GM12878 (cell line): ENCODE data around the gene CCL7.

Experiments
- BRCA1 ChIP-seq: IDR thresholded peaks from 2 replicates; pipeline ENCODE4 v1.6.1; 2011; ENCODE audit warnings: low read depth, low read length, improper control_type of control experiment
- CBFB ChIP-seq: IDR thresholded peaks from 2 replicates; pipeline ENCODE4 v1.6.1; 2016; ENCODE audit warnings: antibody characterized with exemption, low read depth
- CBX3 ChIP-seq: fragments of 200-600 bp; sonication (generic); IDR thresholded peaks from 2 replicates; pipeline ENCODE4 v1.6.1; 2016; ENCODE audit warnings: low read depth, borderline replicate concordance
- EP300 ChIP-seq, 2 experiments: fragments of 150-350 bp in 1 of 2; IDR thresholded peaks; 2 replicates each; pipeline ENCODE4 v1.6.1; 2011 to 2012; ENCODE audit warnings: low read depth in 2 of 2, low read length in 2 of 2, borderline replicate concordance in 1 of 2, improper control_type of control experiment in 1 of 2, inconsistent platforms in 1 of 2; ENCODE audit not compliant: control insufficient read depth in 1 of 2
- POLR2AphosphoS5 ChIP-seq: IDR thresholded peaks from 2 replicates; pipeline ENCODE4 v1.6.1; 2011; ENCODE audit warnings: mild to moderate bottlenecking, low read length, inconsistent platforms
- RAD21 ChIP-seq: IDR thresholded peaks from 2 replicates; pipeline ENCODE4 v1.6.1; 2011; ENCODE audit warnings: mild to moderate bottlenecking, low read depth, low read length, moderate library complexity; ENCODE audit not compliant: insufficient read depth
- TARDBP ChIP-seq: IDR thresholded peaks from 2 replicates; pipeline ENCODE4 v1.6.1; 2016; ENCODE audit warnings: borderline replicate concordance
- TF ChIP-seq, protein P1 (sequence below), 3 experiments: IDR thresholded peaks in 2 of 3; conservative IDR thresholded peaks in 1 of 3; 2 replicates each; pipeline ENCODE4 v1.5.1; 2011; ENCODE audit warnings: low read depth in 3 of 3, low read length in 3 of 3, mild to moderate bottlenecking in 3 of 3, control low read depth in 2 of 3, moderate library complexity in 2 of 3, inconsistent platforms in 1 of 3, mixed read lengths in 1 of 3; ENCODE audit not compliant: control insufficient read depth in 2 of 3, insufficient read depth in 1 of 3; ENCODE audit errors: extremely low read depth in 1 of 3
- TF ChIP-seq, protein P2 (sequence below): fragments of 450-650 bp; IDR thresholded peaks from 2 replicates; pipeline ENCODE4 v1.6.1; 2018; ENCODE audit warnings: mild to moderate bottlenecking, low read depth, moderate library complexity; ENCODE audit not compliant: partially characterized antibody

DNA sequence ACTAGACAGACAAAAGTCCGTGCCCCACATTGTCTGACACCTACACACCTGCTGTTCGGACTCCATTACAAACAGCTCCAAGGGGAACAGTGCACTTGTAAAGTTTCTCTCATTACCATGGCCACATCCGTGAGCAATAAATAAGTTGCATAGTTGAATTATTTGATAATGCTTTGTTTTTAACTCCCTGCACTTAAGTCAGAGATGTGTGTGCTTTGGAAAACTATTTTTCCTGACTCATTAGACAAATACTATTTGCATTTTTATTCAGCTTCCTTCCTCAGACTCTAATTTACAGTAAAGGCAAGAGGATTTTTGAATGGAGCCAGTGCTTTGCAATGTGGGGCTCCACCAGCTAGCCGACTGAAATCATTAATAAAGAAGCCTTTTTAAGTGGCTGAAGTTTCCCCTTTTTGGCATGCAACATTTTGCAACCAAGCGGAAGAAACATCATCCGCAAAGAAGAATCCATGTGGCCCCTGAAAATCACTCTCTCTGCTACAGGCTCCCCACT, 21.5 kb upstream of the CCL7 start:
- TF ChIP-seq CBX3 = no peak
- TF ChIP-seq RAD21 = no peak
- TF ChIP-seq EP300 (IDR thresholded peaks at IDR 0.05; ENCODE audit: borderline replicate concordance in 1 of 2, control insufficient read depth in 1 of 2, low read depth in 2 of 2, low read length in 2 of 2) = no peak
- TF ChIP-seq BRCA1 = no peak
- no peak for TF ChIP-seq TARDBP
- TF ChIP-seq CBFB = no peak
- TF ChIP-seq, protein P1, sequence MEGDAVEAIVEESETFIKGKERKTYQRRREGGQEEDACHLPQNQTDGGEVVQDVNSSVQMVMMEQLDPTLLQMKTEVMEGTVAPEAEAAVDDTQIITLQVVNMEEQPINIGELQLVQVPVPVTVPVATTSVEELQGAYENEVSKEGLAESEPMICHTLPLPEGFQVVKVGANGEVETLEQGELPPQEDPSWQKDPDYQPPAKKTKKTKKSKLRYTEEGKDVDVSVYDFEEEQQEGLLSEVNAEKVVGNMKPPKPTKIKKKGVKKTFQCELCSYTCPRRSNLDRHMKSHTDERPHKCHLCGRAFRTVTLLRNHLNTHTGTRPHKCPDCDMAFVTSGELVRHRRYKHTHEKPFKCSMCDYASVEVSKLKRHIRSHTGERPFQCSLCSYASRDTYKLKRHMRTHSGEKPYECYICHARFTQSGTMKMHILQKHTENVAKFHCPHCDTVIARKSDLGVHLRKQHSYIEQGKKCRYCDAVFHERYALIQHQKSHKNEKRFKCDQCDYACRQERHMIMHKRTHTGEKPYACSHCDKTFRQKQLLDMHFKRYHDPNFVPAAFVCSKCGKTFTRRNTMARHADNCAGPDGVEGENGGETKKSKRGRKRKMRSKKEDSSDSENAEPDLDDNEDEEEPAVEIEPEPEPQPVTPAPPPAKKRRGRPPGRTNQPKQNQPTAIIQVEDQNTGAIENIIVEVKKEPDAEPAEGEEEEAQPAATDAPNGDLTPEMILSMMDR (IDR thresholded peaks at IDR 0.05 in 2 of 3, conservative IDR thresholded peaks at IDR 0.05 in 1 of 3; ENCODE audit: control insufficient read depth in 2 of 3, extremely low read depth in 1 of 3, insufficient read depth in 1 of 3, low read depth in 3 of 3, low read length in 3 of 3) = no peak
- TF ChIP-seq, protein P2, sequence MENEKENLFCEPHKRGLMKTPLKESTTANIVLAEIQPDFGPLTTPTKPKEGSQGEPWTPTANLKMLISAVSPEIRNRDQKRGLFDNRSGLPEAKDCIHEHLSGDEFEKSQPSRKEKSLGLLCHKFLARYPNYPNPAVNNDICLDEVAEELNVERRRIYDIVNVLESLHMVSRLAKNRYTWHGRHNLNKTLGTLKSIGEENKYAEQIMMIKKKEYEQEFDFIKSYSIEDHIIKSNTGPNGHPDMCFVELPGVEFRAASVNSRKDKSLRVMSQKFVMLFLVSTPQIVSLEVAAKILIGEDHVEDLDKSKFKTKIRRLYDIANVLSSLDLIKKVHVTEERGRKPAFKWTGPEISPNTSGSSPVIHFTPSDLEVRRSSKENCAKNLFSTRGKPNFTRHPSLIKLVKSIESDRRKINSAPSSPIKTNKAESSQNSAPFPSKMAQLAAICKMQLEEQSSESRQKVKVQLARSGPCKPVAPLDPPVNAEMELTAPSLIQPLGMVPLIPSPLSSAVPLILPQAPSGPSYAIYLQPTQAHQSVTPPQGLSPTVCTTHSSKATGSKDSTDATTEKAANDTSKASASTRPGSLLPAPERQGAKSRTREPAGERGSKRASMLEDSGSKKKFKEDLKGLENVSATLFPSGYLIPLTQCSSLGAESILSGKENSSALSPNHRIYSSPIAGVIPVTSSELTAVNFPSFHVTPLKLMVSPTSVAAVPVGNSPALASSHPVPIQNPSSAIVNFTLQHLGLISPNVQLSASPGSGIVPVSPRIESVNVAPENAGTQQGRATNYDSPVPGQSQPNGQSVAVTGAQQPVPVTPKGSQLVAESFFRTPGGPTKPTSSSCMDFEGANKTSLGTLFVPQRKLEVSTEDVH = no peak
- no peak for TF ChIP-seq POLR2AphosphoS5
